H1 (cell line): Measurements from ENCODE around the gene OR2T4. TPM values are rescaled to one million over a fixed set of nuclear protein-coding genes. Genes with fewer than 3 reads are reported as not detected.

Experiments used
- CTCF ChIA-PET: fragments of 300-600 bp; sonication (Branson Sonifier 250); formaldehyde crosslinking; loops from one replicate; lab custom pipeline; 2021; ENCODE audit not compliant: partially characterized antibody; lab: Charles Lee
- POLR2A ChIA-PET: fragments of 300-600 bp; sonication (Branson Sonifier 250); formaldehyde crosslinking; loops from one replicate; lab custom pipeline; 2021; ENCODE audit warnings: inconsistent platforms; ENCODE audit not compliant: partially characterized antibody; lab: Charles Lee
- DNase-seq, 2 experiments: peaks; one replicate each; pipeline versions ENCODE4 v3.0.0 to v3.0.0-alpha.2; 2010 to 2022; ENCODE audit warnings: low spot score in 2 of 2, low read depth in 1 of 2, mixed read lengths in 1 of 2
- FAIRE-seq: peaks from 2 replicates; lab custom pipeline; 2011; peaks lifted over from hg19 to GRCh38; lab: Jason Lieb, UNC
- H2AFZ ChIP-seq: 2 replicates; pipeline ENCODE4 v1.8.1; 2012; ENCODE audit warnings: low read length, inconsistent platforms
- H2AK5ac ChIP-seq: 2 replicates; pipeline ENCODE4 v1.6.1; 2013; ENCODE audit warnings: low read depth, low read length
- H2BK120ac ChIP-seq: replicated peaks from 2 replicates; pipeline ENCODE3; 2013; ENCODE audit warnings: low read depth, low read length, inconsistent platforms
- H2BK12ac ChIP-seq: 2 replicates; pipeline ENCODE4 v1.6.1; 2013; ENCODE audit warnings: low read depth, low read length
- H2BK15ac ChIP-seq: 2 replicates; pipeline ENCODE4 v1.6.1; 2013; ENCODE audit warnings: low read length
- H2BK20ac ChIP-seq: 2 replicates; pipeline ENCODE4 v1.6.1; 2013; ENCODE audit warnings: low read length
- H2BK5ac ChIP-seq: 2 replicates; pipeline ENCODE4 v1.6.1; 2013; ENCODE audit warnings: low read depth, low read length
- H3K14ac ChIP-seq: 2 replicates; pipeline ENCODE4 v1.6.1; 2013; ENCODE audit warnings: inconsistent platforms; ENCODE audit not compliant: insufficient read length
- H3K18ac ChIP-seq: 2 replicates; pipeline ENCODE4 v1.6.1; 2013; ENCODE audit warnings: low read length; ENCODE audit errors: extremely low read depth
- H3K23ac ChIP-seq: 2 replicates; pipeline ENCODE4 v1.6.1; 2013; ENCODE audit warnings: inconsistent platforms; ENCODE audit not compliant: insufficient read length
- H3K23me2 ChIP-seq: 2 replicates; pipeline ENCODE4 v1.6.1; 2013; ENCODE audit warnings: low read depth, low read length
- H3K27ac ChIP-seq: 2 replicates; pipeline ENCODE4 v1.6.1; 2011; ENCODE audit warnings: low read depth, low read length, inconsistent platforms
- H3K27me3 ChIP-seq, 4 experiments: replicated peaks in 1 of 4; 1 replicate in 1 of 4; 2 replicates in 3 of 4; pipeline versions ENCODE4 v1.6.1 to v1.8.1; 2011 to 2013; ENCODE audit warnings: low read length in 3 of 4, mild to moderate bottlenecking in 3 of 4, inconsistent platforms in 2 of 4, mixed read lengths in 2 of 4, moderate library complexity in 1 of 4; ENCODE audit not compliant: control insufficient read depth in 3 of 4, insufficient read depth in 3 of 4; ENCODE audit errors: extremely low read depth in 1 of 4
- H3K36me3 ChIP-seq, 4 experiments: 2 replicates each; pipeline versions ENCODE4 v1.6.1 to v1.8.1; 2011 to 2013; ENCODE audit warnings: mild to moderate bottlenecking in 4 of 4, low read length in 3 of 4, moderate library complexity in 2 of 4, control low read depth in 1 of 4, inconsistent platforms in 1 of 4; ENCODE audit not compliant: insufficient read depth in 4 of 4, control insufficient read depth in 2 of 4
- H3K4ac ChIP-seq: replicated peaks from 2 replicates; pipeline ENCODE3; 2013; ENCODE audit warnings: low read length, low read depth, mixed read lengths, inconsistent platforms; ENCODE audit not compliant: insufficient read length
- H3K4me1 ChIP-seq, 4 experiments: replicated peaks in 1 of 4; 1 replicate in 1 of 4; 2 replicates in 3 of 4; pipeline versions ENCODE4 v1.6.1 to v1.8.1; 2011 to 2013; ENCODE audit warnings: low read length in 3 of 4, inconsistent platforms in 2 of 4, mixed read lengths in 1 of 4; ENCODE audit not compliant: insufficient read depth in 4 of 4, control insufficient read depth in 3 of 4
- H3K4me2 ChIP-seq, 2 experiments: 2 replicates each; pipeline versions ENCODE4 v1.6.1 to v1.8.1; 2011 to 2013; ENCODE audit warnings: low read depth in 2 of 2, low read length in 2 of 2, control low read depth in 1 of 2, inconsistent platforms in 1 of 2, mild to moderate bottlenecking in 1 of 2; ENCODE audit not compliant: insufficient read depth in 1 of 2
- H3K4me3 ChIP-seq, 4 experiments: fragments of 200-600, 300-600 bp in 1 of 4; sonication (generic), shearing (Covaris generic), sonication (Bioruptor Twin) in 1 of 4; 2 replicates each; pipeline versions ENCODE4 v1.5.1 to v1.8.1; 2011 to 2016; ENCODE audit warnings: low read length in 4 of 4, low read depth in 3 of 4, control low read depth in 2 of 4, inconsistent platforms in 2 of 4, mild to moderate bottlenecking in 2 of 4, mixed read lengths in 1 of 4, moderate library complexity in 1 of 4; ENCODE audit not compliant: insufficient read depth in 2 of 4; ENCODE audit errors: extremely low read depth in 1 of 4
- H3K56ac ChIP-seq: replicated peaks from 2 replicates; pipeline ENCODE3; 2013; ENCODE audit warnings: low read depth, mild to moderate bottlenecking, mixed read lengths, low read length, inconsistent platforms; ENCODE audit not compliant: insufficient read length
- H3K79me1 ChIP-seq: 2 replicates; pipeline ENCODE4 v1.6.1; 2013; ENCODE audit warnings: low read depth, low read length, control low read depth
- H3K79me2 ChIP-seq, 2 experiments: 2 replicates each; pipeline versions ENCODE4 v1.6.1 to v1.8.1; 2012 to 2013; ENCODE audit warnings: low read length in 2 of 2, mild to moderate bottlenecking in 2 of 2, inconsistent platforms in 1 of 2; ENCODE audit not compliant: insufficient read depth in 2 of 2, control insufficient read depth in 1 of 2
- H3K9ac ChIP-seq, 4 experiments: replicated peaks in 1 of 4; 1 replicate in 1 of 4; 2 replicates in 3 of 4; pipeline versions ENCODE4 v1.6.1 to v1.8.1; 2011 to 2013; ENCODE audit warnings: low read depth in 3 of 4, low read length in 3 of 4, control low read depth in 2 of 4, mild to moderate bottlenecking in 2 of 4, moderate library complexity in 2 of 4, inconsistent platforms in 1 of 4; ENCODE audit errors: extremely low read depth in 1 of 4
- H3K9me3 ChIP-seq, 2 experiments: 2 replicates each; pipeline versions ENCODE4 v1.6.1 to v1.8.1; 2012 to 2013; ENCODE audit warnings: mild to moderate bottlenecking in 2 of 2, moderate library complexity in 2 of 2, control low read depth in 1 of 2, inconsistent platforms in 1 of 2, low read depth in 1 of 2, low read length in 1 of 2, mixed read lengths in 1 of 2; ENCODE audit not compliant: insufficient read depth in 2 of 2
- H4K20me1 ChIP-seq, 2 experiments: replicated peaks in 1 of 2; 2 replicates each; pipeline versions ENCODE3 to v1.8.1; 2011 to 2013; ENCODE audit warnings: inconsistent platforms in 2 of 2, low read length in 2 of 2, mild to moderate bottlenecking in 1 of 2; ENCODE audit not compliant: insufficient read depth in 2 of 2, control insufficient read depth in 1 of 2
- H4K5ac ChIP-seq: 2 replicates; pipeline ENCODE4 v1.6.1; 2013; ENCODE audit warnings: low read length, low read depth, mixed read lengths, inconsistent platforms; ENCODE audit not compliant: insufficient read length
- H4K8ac ChIP-seq: 2 replicates; pipeline ENCODE4 v1.8.0; 2013; ENCODE audit warnings: mild to moderate bottlenecking, moderate library complexity, low read length, inconsistent platforms; ENCODE audit not compliant: insufficient read depth; ENCODE audit errors: extremely low read depth
- H4K91ac ChIP-seq: replicated peaks from 2 replicates; pipeline ENCODE3; 2013; ENCODE audit warnings: low read length, mixed read lengths, inconsistent platforms; ENCODE audit not compliant: insufficient read length
- ASH2L ChIP-seq: fragments of 200-600, 300-600 bp; sonication (generic); IDR thresholded peaks from one replicate; pipeline ENCODE4 v1.7.1; 2017; ENCODE audit warnings: low read length
- BACH1 ChIP-seq: IDR thresholded peaks from 2 replicates; pipeline ENCODE4 v1.6.1; 2012; ENCODE audit warnings: low read length, improper control_type of control experiment
- EP300 ChIP-seq, 2 experiments: IDR thresholded peaks; 1 replicate in 1 of 2; 2 replicates in 1 of 2; pipeline ENCODE4 v1.6.1; 2011 to 2012; ENCODE audit warnings: low read depth in 2 of 2, low read length in 2 of 2, mild to moderate bottlenecking in 2 of 2, borderline replicate concordance in 1 of 2, inconsistent platforms in 1 of 2, moderate library complexity in 1 of 2
- GTF2F1 ChIP-seq: IDR thresholded peaks from 2 replicates; pipeline ENCODE4 v1.6.1; 2012; ENCODE audit warnings: low read depth, low read length, improper control_type of control experiment, borderline replicate concordance
- KDM1A ChIP-seq: fragments of 200-600, 300-600 bp; sonication (generic); IDR thresholded peaks from 2 replicates; pipeline ENCODE4 v1.7.1; 2016; ENCODE audit warnings: mild to moderate bottlenecking, low read length, borderline replicate concordance
- WGBS, 2 experiments: shearing (Covaris generic) in 1 of 2; methylation state at CpG; one replicate each; pipeline versions ENCODE4 v1.1.6 to v1.1.7; 2013 to 2015; ENCODE audit warnings: low lambda C conversion rate in 2 of 2, mixed read lengths in 2 of 2, inconsistent platforms in 1 of 2, low coverage in 1 of 2, missing lambda C conversion rate in 1 of 2; ENCODE audit not compliant: insufficient replicate concordance in 2 of 2, insufficient coverage in 1 of 2, insufficient read length in 1 of 2; ENCODE audit errors: extremely low coverage in 1 of 2, missing lambda C conversion rate in 1 of 2; 5-methylcytosine and 5-hydroxymethylcytosine counted together
- polyA plus RNA-seq, 7 experiments: library from polyadenylated mRNA; depleted of rRNA in 3 of 7; stranded (reverse) in 5 of 7; unstranded in 2 of 7; fragments of >200 nt in 5 of 7; fragments of 200-250 nt in 2 of 7; gene quantifications; 1 replicate in 5 of 7; 2 replicates in 1 of 7; 4 replicates in 1 of 7; pipeline versions ENCODE4 v1.2.1 to v1.2.3, GENCODE V29; 2011 to 2013; ENCODE audit warnings: missing spikeins in 2 of 7, mixed read lengths in 2 of 7
- total RNA-seq: library from RNA; stranded (reverse); fragmentation: NEBNext Ultra II Directional; extraction: Animal tissue kit (Norgen Biotek cat#: 25700); gene quantifications from 2 replicates; pipeline ENCODE4 v1.2.1, GENCODE V29; 2021

Gene OR2T4
- total and polyA plus RNA-seq, 2 of the 8 experiments (the other 6 are each of a cell fraction or from before 2014, with no cell fraction given): not detected

DNA sequence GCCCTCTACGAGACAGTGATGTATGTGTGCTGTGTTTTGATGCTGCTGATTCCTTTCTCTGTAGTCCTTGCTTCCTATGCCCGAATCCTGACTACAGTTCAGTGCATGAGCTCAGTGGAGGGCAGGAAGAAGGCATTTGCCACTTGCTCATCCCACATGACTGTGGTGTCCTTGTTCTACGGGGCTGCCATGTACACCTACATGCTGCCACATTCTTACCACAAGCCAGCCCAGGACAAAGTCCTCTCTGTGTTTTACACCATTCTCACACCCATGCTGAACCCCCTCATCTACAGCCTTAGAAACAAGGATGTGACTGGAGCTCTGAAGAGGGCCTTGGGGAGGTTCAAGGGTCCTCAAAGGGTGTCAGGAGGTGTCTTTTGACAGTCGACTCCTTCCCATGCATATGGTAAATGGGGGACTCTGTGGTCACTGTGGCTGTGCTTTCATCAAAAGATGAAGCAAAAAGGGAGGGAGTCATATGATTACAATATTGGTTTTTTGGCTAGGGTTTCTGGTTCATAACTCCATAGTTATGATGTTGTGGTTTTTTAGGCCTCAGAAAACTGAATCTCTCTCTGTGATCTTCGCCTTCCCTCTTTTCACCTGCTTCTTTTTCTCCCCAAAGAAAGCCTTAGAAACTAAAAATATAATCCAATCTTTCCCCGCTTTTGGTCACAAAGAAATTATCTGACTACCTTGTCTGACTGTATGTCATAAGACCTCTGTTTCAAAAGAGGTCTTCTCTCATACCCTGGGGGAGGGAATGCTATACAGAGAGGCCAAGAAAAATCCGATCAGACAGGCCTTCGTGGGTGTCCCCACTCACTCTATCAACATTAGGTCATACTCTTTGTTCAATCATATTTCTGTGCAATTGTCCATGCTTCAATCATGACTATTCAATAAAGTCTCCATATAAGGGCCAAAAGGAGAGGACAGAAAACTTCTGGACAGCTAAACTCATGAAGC lies 45.5 kb downstream of the OR2T4 start:
- Histone ChIP-seq H3K4me2 (no peak overlapping the region), H2BK20ac (no peak overlapping the region), H3K4ac (no peak overlapping the region), H4K20me1 (no peaks in the 10 kb centered on the region), H3K79me1 (no peaks in the 10 kb centered on the region), H3K4me3 (no peak overlapping the region), H4K5ac (no peak overlapping the region), H2BK12ac (no peak overlapping the region), H3K27ac (no peak overlapping the region), H3K23ac (no peak overlapping the region), H4K91ac (no peak overlapping the region), H3K27me3 (no peaks in the 10 kb centered on the region), H3K9ac (no peak overlapping the region), H3K79me2 (no peaks in the 10 kb centered on the region), H3K23me2 (no peaks in the 10 kb centered on the region), H3K36me3 (no peaks in the 10 kb centered on the region; a peak in 1 of 8 replicates), H3K9me3 (peaks cover 68 to 79% of the 10 kb centered on the region in 2 experiments), H3K56ac (no peak overlapping the region), H2BK120ac (no peak overlapping the region), H2AK5ac (no peak overlapping the region), H2BK15ac (no peak overlapping the region), H3K14ac (no peak overlapping the region), H3K4me1 (no peaks in the 10 kb centered on the region), H4K8ac (no peak overlapping the region), H3K18ac (no peak overlapping the region), H2AFZ (no peak overlapping the region), H2BK5ac (no peak overlapping the region)
- ChIA-PET POLR2A (no interaction called here), CTCF (no interaction called here)
- TF ChIP-seq BACH1 (no peak), KDM1A (no peak), ASH2L (no peak), GTF2F1 (no peak), EP300 (IDR thresholded peaks at IDR 0.05; ENCODE audit: borderline replicate concordance in 1 of 2, low read depth in 2 of 2, low read length in 2 of 2) (no peak)
- no peak for DNase-seq
- FAIRE-seq: no peak
- 72% methylated on average over 8 of the region's 8 CpGs; no CpG with 5 or more reads in 1 of the 2 experiments for WGBS, 2 experiments
